Stimulated activated naive CD4-positive, alpha-beta T cell treated with Interleukin-2 at 50 U/mL for 16 hours (primary cell): ENCODE measurements around the gene SV2B.
A peak's percentile ranks its signal among the peaks of the same experiment; 100 is the strongest.
"Not testable (repeated sequence)": the region's sequence is repeated elsewhere in the genome, so short reads cannot be mapped to it uniquely, and the experiment has no call there.

Experiments used
- DNase-seq: peaks from one replicate; lab custom pipeline; 2025; lab: John Stamatoyannopoulos, UW

Gene SV2B

GRCh38 chr15:91099995-91100813 is at the start of gene SV2B:
Gene SV2B, plus strand, starts transcription at chr15:91100257. Its CDS starts 126,007 bp downstream, at chr15:91226264.
- DNase-seq, result peak; percentile 30

- no peak for DNase-seq
Observed at GRCh38 chr15:91051248-91051647, 48.8 kb upstream of the SV2B start.

DNA sequence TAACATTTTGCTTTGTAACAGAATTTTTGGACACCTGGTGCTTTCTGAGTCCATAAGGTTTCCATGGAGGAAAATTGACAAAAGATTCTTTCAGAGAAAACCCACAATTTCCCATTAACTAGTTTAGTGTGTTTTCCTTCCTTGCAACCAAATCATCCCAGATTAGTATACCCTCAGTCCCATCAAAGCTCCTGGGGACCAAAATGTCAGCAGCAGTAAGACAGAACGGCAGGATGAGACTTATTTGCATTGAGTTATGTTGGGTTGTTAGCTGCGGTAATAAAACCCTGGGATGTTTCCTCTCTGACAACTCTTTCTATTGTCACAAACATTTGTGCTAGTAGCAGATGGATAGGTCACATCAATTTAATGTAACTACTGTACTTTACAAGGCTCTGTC is 45.2 kb upstream of the SV2B start:
- no peak for DNase-seq

DNA sequence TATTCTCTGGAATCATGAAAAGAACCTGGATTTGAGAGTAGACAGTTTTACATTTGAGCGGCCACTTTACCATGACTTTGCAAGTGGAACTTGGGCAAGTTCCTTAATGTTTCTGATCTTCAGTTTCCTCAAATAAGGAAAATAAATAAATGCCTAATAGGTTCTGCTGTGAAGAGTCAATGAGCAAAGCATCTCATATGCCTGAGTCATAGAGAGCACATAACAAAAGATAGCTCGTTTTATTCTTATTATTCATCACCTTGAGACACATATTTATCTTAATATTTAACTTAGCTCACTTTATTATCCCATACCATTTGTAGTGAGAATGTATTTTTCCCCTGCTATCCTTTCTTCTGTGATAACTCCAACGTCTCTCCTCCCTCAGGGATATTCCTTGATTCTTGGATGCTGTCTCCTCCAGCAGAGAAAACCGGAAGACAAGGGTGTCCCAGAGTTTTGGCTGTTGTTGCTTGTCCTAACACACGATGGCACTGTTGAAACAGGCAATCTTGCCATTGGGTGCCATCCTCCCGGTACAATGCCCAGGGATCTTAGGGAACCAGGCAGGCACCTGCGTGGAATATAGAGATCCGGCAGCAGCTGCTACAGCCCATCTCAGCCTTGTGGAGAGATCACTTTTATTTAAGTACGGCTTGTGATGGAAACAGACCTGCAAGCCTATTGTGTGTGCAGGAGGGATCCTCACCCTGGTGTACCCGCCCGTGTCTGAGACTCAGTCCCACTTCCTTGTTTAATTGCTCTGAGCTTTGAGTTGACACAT is 44.3 kb upstream of the SV2B start:
- peak; percentile 2 for DNase-seq

GRCh38 chr15:91061230-91061629 is 38.8 kb upstream of the SV2B start:
- no peak for DNase-seq

GRCh38 chr15:91061997-91062396 is 38.1 kb upstream of the SV2B start:
- DNase-seq, result no peak

GRCh38 chr15:91065505-91065904 is 34.6 kb upstream of the SV2B start:
- no peak for DNase-seq

DNA sequence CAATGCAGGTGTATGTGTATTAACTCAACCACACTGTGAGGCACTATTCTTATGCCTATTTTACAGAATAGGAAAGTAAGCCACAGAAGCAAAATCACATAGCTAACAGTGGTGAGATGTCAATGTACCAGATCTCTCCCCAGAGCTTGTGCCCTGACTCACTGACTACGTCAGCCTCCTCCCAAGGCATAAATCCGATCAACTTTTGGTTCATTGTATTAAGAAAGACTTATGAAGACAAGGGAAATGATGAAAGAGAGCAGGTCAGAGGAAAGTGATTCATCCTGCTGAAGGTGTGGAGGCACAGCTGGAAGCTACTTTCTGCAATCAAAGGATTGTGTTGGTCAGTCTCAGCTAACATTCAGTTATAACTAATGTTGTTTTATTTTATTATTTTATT is 33.0 kb upstream of the SV2B start:
- DNase-seq, result no peak

DNA sequence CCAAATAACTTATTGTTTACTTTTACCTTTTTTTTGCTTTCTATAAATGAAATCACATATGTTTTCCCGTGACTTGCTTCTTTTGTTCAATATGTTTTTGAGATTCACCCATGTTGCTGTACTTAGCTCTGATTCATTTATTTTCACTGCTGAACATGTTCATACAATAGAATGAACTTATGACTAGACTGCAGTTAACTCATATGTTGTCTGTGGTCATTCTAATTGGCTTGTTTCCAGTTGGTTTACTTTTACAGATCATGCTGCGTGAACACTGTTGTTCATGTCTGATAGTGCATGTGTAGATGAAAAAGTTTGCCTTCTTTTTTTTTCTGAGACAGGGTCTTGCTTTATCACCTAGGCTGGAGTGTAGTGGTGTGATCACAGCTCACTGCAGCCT is 31.6 kb upstream of the SV2B start:
- no peak for DNase-seq

GRCh38 chr15:91068966-91069365 is 31.1 kb upstream of the SV2B start:
- no peak for DNase-seq

DNA sequence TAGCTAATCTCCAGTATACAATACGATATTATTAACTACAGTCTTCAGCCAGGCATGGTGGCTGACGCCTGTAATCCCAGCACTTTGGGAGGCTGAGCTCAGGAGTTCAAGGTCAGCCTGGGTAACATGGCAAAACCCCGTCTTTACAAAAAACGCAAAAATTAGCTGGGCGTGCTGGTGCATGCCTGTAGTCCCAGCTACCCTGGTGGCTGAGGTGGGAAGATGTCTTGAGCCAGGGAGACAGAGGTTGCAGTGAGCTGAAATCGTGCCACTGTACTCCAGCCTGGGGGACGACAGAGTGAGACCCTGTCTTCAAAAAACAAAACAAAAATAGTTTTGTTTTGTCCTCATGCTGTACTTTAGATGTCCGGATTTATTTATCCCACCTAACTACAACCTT is 29.2 kb upstream of the SV2B start:
- DNase-seq, result no peak

GRCh38 chr15:91072161-91072560 is 27.9 kb upstream of the SV2B start:
- DNase-seq, result no peak

DNA sequence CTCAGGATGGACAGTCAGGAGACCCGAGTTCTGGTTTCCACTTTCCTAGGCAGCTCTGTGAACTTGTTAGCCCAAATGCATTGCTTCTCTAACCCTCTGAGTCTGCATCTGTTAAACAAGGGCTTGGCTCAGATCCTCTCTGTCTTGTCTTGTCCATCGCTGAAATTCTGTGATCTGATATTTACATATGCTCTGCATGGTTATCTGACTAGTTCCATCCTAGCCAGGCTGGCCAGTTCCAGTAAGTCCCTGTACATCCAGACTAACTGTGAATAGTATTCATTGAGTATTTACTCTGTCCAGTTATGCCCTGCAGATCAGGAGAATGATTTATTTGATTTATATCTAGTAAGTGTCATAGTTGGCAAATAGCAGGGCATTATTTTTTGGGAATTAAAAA is 27.0 kb upstream of the SV2B start:
- DNase-seq, result no peak

- DNase-seq, result no peak
Observed at GRCh38 chr15:91073768-91074167, 26.3 kb upstream of the SV2B start.

DNA sequence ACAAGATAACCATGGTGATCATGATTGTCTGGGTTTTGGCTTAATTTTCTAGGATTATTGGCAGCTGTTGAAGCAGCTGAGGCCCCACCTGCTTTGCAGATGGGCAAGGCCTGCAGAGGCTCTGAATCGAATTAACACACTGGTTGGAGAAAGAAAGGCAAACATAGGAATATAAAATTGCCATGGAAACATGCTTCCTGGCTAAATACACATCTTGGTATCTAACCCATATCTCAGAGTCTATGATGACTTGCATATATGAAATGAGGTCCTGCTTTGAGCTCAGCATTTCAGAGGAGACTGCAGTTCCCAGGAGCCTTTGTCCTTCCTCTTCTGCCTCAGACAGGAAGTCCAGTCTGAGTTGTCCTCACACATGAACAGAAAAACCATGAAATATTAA is 24.3 kb upstream of the SV2B start:
- DNase-seq, result no peak

DNA sequence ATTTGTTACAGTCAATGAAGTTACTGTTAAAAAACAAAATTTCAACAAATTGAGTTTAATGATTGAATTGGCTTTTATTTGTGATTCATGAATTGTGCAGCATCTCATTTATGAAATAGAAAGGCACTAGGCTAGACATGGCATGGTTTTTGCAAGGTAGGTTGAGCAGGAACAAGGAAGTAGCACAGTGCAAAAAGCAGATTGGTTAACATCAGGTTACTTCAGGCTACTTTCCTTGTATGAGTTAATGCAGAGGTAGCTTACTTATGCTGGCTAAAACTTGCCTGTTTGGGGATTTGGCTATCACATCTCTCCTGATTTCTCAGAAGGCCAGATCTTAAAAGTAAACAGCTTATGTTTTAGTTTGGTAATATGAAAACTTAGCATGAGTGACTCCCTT is 23.0 kb upstream of the SV2B start:
- DNase-seq, result no peak

DNA sequence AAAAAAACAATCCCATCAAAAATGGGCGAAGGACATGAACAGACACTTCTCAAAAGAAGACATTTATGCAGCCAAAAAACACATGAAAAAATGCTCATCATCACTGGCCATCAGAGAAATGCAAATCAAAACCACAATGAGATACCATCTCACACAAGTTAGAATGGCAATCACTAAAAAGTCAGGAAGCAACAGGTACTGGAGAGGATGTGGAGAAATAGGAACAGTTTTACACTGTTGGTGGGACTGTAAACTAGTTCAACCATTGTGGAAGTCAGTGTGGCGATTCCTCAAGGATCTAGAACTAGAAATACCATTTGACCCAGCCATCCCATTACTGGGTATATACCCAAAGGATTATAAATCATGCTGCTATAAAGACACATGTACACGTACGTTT is 6.2 kb upstream of the SV2B start:
- DNase-seq, result not testable (repeated sequence)

DNA sequence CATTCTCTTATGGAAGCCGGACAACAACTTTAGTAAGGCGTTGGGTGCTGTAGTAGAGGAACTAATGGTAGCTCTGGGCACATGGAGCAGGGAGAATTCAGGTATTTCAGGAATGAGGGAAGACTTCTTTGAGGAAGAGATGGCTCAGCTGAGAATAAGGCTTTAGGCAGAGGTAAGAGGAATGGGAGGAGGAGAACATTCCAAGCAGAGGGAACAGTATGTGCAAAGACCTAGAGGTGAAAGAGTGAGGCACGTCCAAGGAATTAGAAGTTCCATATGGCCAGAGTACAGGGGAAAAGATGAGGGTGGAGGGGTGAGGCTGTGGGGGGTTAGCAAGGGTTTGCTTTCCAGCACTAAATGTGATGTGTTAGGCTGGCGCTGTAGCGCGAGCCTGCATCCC is 1.6 kb upstream of the SV2B start:
- no peak for DNase-seq

- DNase-seq, result peak; percentile 19
Observed at GRCh38 chr15:91099616-91099994, 452 bp upstream of the SV2B start.

GRCh38 chr15:91100814-91101607 is 954 bp downstream of the SV2B start:
- no peak for DNase-seq

- DNase-seq, result no peak
Observed at GRCh38 chr15:91101608-91101920, 1.5 kb downstream of the SV2B start.

DNA sequence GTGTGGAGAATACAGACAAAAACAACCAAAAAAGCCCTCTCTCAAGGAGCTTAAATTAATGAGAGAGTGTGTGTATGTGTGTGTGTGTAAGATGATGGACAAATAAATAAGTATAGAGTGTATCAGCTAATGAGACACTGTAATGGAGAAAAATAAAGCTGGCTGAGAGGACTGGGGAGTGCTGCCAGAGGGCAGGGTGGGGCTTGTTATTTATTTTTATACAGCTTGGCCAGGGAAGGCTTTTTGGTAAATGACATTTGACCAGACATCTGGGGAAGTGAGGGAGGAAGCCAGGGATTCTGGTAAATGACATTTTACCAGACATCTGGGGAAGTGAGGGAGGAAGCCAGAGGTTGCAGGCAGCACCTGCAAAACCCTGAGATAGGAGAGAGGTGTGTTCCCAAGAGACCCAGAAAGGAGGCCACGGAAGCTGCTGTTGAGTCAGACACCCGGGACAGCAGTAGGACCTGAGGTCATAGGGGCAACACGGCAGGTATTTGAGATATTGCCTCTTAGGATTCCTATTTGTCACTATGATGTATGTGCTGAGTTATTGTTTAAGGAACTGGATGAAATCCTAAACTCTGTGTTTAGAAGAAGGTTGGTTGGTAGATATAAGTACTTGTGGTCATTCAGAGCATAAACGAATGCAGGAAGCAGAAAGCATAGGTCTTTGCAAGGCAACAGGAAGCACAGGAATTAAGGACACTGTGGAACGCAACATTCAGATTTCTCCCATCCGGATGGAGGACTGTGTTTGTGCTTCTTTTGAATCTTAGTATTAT is 2.7 kb downstream of the SV2B start:
- no peak for DNase-seq
